ENCODE data around the gene SIVA1.

Gene SIVA1, protein sequence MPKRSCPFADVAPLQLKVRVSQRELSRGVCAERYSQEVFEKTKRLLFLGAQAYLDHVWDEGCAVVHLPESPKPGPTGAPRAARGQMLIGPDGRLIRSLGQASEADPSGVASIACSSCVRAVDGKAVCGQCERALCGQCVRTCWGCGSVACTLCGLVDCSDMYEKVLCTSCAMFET

GRCh38 chr14:104752735-104753527, at the start of gene SIVA1:
TSS of gene SIVA1 (plus strand) at chr14:104753147. CDS start at chr14:104753202, 55 bp downstream.
- peak; percentile 99 for DNase-seq

- no peak for DNase-seq
Observed at GRCh38 chr14:104703269-104703668, 49.7 kb upstream of the SIVA1 start.

- no peak for DNase-seq
Observed at GRCh38 chr14:104704252-104704651, 48.7 kb upstream of the SIVA1 start.

DNA sequence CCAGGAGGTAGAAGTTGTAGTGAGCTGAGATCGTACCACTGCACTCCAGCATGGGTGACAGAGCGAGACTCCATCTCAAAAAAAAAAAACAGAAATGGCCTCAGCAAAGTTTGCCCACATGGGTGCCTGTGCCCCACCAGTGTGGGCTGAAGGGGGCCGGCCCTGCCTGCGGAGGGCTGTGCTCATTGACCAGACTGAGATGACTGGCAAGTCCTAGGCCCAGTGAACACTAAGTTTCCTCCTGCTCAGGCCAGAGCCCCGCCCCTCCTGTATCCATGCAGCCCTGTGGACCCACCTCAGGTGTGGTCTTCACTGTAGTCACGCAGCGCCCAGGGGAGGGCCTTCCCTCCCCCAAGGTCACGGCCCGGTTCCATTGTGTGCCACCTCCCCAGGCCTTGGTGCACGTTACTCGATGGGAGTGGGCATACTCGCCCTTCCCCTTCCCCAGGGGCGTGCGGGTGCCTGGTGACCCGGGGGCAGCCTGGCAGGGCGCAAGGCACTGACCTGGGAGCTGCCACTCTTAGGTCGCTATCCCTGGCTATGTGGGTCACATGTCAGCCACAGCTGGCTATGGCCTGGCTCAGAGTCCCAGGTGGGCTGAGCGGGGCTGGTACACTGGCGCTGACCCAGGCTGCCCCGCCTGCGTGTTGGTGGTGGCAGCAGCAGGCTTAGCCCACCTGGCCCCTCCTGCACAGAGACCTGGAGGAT, 47.5 kb upstream of the SIVA1 start:
- DNase-seq: no peak

DNA sequence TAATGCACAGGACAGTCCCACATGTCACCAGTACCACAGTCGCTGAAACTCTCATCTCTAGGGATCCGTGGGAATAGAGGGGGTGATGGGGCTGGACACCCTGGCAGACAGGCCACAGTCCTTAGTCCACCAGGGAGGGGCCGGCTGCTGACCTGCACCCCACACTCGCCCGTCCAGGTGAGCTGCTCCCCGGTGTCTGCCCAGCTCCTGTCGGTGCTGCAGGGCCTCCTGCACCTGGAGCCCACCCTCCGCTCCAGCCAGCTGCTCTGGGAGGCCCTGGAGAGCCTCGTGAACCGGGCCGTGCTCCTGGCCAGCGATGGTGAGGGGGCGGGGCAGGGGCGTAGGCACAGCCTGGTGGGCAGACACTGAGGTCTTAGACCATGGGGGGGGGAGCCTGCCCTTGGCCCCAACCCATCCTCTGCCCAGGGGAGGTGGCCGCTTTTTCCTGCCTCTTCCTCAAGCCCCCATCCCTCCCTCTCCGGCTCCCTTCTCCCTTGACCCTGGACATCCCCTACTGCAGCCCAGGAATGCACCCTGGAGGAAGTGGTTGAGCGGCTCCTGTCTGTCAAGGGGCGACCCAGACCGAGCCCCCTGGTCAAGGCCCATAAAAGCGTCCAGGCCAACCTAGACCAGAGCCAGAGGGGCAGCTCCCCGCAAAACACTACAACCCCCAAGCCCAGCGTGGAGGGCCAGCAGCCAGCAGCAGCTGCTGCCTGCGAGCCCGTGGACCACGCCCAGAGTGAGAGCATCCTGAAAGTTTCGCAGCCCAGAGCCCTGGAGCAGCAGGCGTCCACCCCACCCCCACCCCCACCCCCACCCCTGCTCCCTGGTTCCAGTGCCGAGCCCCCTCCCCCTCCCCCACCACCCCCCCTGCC, 46.0 kb upstream of the SIVA1 start:
- no peak for DNase-seq

- no peak for DNase-seq
Observed at GRCh38 chr14:104707608-104708595, 45.0 kb upstream of the SIVA1 start.

- peak; percentile 69 to 77 for DNase-seq
Observed at GRCh38 chr14:104708606-104709268, 44.2 kb upstream of the SIVA1 start.

DNA sequence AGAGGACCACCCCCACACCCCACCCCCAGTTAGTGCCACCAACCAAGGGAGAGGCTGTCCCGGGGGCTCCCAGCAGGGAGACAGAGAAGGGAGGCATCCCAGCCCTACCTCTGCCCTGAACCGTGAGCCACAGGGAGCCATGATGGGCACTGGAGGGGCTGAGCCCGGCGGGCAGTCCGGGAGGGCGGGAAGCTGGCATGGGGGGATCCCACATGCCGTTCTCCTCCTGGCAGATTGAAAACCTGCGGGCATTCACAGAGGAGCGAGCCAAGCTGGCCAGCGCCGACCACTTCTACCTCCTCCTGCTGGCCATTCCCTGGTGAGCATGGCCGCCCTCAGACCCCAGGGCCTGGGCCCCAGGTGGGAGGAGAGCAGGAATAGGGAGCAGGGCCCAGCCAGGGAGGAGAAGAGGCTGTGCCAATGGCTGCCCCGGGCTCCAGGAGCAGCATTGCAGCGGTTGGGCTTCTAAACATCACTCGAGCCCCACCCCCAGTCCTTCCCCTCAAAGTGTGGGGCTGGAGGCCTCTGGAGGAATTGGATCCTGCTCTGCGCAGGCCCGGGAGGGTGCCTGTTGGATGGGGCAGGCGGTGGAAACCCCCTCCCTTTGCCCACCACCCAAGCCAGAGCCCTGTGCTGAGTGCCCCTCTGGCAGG, 43.4 kb upstream of the SIVA1 start:
- no peak for DNase-seq

DNA sequence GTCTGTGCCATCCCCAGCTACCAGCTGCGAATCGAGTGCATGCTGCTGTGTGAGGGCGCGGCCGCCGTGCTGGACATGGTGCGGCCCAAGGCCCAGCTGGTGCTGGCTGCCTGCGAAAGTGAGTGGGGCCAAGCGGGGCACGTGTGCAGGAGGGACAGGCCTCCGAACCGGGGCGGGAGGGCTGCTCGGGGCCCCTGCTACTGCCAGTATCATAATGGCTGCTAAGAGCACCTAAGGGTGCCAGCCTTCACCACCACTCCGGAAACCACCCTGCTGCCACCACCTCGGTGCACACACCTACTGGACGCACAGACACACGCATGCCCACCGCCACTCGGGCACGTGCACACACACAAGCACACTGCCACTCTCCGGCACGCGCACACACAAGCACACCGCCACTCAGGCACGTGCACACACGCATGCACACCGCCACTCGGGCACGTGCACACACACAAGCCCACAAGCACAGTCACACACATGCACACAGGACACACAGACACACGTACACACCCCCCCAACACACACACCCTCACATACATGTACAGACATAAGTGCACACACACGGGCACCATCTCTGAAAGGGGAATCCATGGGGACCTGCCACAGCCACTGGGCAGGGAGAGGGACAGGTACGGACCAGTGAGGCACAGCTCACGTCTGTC, 42.7 kb upstream of the SIVA1 start:
- no peak for DNase-seq

GRCh38 chr14:104712881-104713734, 39.8 kb upstream of the SIVA1 start:
- no peak for DNase-seq

DNA sequence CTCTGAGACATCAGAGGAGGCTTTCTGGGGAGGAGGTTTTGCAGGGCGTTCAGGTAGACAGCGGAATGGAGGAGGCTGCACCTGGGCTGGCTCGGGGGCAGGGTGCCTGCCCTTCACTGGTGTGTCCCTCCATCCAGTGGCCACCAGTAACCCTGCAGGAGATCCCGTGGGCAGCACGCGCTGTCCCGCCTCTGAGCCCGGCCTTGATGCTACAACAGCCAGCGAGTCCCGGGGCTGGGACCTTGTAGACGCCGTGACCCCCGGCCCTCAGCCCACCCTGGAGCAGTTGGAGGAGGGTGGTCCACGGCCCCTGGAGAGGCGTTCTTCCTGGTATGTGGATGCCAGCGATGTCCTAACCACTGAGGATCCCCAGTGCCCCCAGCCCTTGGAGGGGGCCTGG, 38.9 kb upstream of the SIVA1 start:
- DNase-seq: no peak

DNA sequence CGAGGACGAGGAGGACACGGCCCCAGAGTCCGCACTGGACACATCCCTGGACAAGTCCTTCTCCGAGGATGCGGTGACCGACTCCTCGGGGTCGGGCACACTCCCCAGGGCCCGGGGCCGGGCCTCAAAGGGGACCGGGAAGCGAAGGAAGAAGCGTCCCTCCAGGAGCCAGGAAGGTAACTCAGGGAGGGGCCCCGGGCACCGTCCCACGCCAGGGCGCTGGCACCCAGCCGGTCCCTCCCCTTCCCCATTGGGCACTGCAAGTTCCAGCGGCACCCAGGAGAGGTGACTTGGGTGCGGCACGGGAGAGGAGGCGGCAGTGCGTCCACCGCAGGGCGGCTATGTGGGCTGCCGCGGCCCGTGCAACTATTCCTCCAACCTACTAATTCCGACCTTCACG, 38.3 kb upstream of the SIVA1 start:
- DNase-seq: no peak

- DNase-seq: no peak
Observed at GRCh38 chr14:104715416-104715815, 37.5 kb upstream of the SIVA1 start.

DNA sequence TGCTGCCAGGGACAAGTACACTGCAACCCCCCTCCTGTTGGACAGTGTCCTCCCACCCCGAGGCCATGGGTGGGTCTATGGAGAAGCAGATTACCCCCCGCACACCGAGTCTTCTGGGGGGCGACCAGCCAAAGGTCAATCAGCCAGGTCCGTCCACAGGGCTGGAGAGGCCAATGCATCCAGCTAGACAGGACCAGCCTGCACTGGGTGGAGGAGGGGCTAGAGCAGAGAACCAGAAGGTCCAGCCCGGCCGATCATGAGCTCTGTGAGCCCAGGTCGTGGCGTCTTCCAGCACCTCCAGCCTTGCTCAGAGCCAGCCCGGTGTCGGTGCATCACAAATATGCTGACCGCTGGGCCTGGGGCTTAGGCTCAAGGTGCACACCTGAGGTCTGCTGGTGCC, 37.1 kb upstream of the SIVA1 start:
- no peak for DNase-seq

GRCh38 chr14:104717137-104717536, 35.8 kb upstream of the SIVA1 start:
- DNase-seq: no peak

DNA sequence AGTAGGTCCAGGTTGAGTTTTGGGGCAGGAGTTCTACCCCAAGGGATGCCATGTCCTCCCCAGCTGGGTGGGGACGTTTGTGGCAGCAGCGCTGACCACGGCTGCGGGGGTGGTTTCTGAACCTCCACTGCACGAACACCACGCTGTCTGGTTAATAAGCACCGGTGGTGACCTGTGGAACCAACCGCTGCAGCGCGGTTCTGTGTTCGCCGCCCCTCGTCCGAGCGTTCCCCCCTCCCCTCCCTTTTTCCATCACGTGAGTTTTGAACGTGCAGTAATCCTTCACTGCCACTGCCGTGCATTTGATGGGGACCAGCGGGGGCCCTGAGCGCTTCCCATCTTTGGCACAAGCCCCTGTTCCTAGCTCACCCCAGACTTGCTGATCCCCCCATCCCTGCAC, 35.3 kb upstream of the SIVA1 start:
- DNase-seq: no peak

- no peak for DNase-seq
Observed at GRCh38 chr14:104718147-104718546, 34.8 kb upstream of the SIVA1 start.

GRCh38 chr14:104718871-104719270, 34.1 kb upstream of the SIVA1 start:
- DNase-seq: no peak

DNA sequence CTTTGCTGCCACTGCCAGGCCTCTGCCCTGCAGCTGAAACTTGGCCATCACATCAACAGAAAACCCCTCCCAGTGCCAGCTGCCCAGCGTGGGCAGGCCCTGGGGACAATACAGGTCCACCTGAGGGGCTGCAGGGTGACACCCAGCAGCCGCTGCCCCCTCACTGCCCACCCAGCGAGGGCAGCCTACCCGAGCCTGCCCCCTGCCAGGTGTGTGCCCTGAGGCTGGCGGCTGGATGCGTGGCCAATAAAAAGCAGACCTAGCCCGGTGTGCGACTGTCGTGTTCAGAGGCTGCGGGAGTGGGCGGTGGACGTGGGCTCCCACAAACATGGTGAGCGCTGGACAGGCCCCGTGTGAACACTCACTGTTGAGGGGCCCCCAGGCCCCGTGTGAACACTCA, 33.6 kb upstream of the SIVA1 start:
- no peak for DNase-seq
